Chondrocyte (in vitro differentiated cells): Measurements from ENCODE around the gene STIM2. TPM values are rescaled to one million over a fixed set of nuclear protein-coding genes. Genes with fewer than 3 reads are reported as not detected.

Experiments used
- DNase-seq: peaks from one replicate; pipeline ENCODE4 v3.0.0; 2021; ENCODE audit warnings: mixed read lengths, low spot score
- H3K27ac Mint-ChIP-seq: one replicate; pipeline ENCODE4 v1.8.0; 2021; ENCODE audit warnings: mild to moderate bottlenecking, moderate library complexity, mixed read lengths; ENCODE audit not compliant: unreplicated experiment
- H3K27me3 Mint-ChIP-seq: 2 replicates; pipeline ENCODE4 v1.8.0; 2021; ENCODE audit warnings: low read depth, mixed read lengths
- H3K36me3 Mint-ChIP-seq: 2 replicates; pipeline ENCODE4 v1.8.0; 2021; ENCODE audit warnings: low read depth, mixed read lengths
- H3K4me1 Mint-ChIP-seq: 2 replicates; pipeline ENCODE4 v1.8.0; 2021; ENCODE audit warnings: low read depth, mild to moderate bottlenecking, mixed read lengths
- H3K4me3 Mint-ChIP-seq: one replicate; pipeline ENCODE4 v1.8.0; 2021; ENCODE audit warnings: mild to moderate bottlenecking, moderate library complexity, mixed read lengths; ENCODE audit not compliant: unreplicated experiment
- H3K9me3 Mint-ChIP-seq: 2 replicates; pipeline ENCODE4 v1.8.0; 2021; ENCODE audit warnings: low read depth, mixed read lengths
- total RNA-seq: library from RNA; stranded (reverse); gene quantifications from 3 replicates; pipeline ENCODE4 v1.2.1, GENCODE V29; 2021
- TF ChIP-seq, protein P1 (sequence below): fragments of 200-600 bp; sonication (generic); IDR thresholded peaks from 2 replicates; pipeline ENCODE4 v1.5.0; 2021; ENCODE audit warnings: antibody characterized with exemption, mild to moderate bottlenecking, moderate library complexity

The STIM2 gene
- total RNA-seq, 1 donor from 2014 or later, result 13.5 TPM

DNA sequence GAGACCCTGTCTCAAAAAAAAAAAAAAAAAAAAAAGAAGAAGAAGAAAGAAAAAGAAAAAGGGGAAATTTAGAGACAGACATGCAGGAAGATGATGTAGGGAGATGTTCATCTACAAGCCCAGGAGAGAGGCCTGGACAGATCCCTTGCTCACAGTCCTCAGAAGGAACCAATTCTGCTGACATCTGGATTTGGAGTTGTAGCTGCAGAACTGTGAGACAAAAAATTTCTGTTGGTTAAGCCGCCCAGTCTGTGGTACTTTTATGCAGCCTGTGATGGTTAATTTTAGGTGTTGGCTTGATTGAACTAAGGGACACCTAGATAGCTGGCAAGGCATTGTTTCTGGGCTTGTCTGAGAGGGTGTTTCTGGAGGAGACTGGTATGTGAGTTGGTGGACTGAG lies 10.1 kb upstream of the STIM2 start:
- H3K9me3 Mint-ChIP-seq, result no peaks in the 10 kb centered on the region
- no peaks in the 10 kb centered on the region for H3K36me3 Mint-ChIP-seq
- H3K27ac Mint-ChIP-seq, result no peak overlapping the region
- H3K4me1 Mint-ChIP-seq, result no peaks in the 10 kb centered on the region
- H3K4me3 Mint-ChIP-seq, result no peak overlapping the region
- no peaks in the 10 kb centered on the region for H3K27me3 Mint-ChIP-seq
- no peak for DNase-seq
- TF ChIP-seq, protein P1, sequence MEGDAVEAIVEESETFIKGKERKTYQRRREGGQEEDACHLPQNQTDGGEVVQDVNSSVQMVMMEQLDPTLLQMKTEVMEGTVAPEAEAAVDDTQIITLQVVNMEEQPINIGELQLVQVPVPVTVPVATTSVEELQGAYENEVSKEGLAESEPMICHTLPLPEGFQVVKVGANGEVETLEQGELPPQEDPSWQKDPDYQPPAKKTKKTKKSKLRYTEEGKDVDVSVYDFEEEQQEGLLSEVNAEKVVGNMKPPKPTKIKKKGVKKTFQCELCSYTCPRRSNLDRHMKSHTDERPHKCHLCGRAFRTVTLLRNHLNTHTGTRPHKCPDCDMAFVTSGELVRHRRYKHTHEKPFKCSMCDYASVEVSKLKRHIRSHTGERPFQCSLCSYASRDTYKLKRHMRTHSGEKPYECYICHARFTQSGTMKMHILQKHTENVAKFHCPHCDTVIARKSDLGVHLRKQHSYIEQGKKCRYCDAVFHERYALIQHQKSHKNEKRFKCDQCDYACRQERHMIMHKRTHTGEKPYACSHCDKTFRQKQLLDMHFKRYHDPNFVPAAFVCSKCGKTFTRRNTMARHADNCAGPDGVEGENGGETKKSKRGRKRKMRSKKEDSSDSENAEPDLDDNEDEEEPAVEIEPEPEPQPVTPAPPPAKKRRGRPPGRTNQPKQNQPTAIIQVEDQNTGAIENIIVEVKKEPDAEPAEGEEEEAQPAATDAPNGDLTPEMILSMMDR, result no peak

DNA sequence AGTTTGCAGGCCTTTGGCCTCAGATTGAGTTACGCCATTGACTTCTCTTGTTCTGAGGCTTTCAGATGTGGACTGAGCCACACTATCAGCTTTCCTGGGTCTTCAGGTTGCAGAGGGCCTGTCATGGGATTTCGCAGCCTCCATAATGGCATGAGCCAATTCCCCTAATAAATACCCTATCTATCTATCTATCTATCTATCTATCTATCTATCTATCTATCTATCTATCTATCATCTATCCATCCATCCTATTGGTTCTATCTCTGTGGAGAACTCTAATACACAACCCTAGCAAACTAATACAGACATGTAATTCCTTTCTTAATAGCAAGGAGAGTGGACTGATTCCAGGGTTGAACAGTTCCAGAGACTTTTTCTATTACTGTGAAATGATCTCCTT lies 9.5 kb upstream of the STIM2 start:
- H3K4me3 Mint-ChIP-seq, result no peak overlapping the region
- H3K4me1 Mint-ChIP-seq, result no peaks in the 10 kb centered on the region
- H3K27me3 Mint-ChIP-seq, result no peaks in the 10 kb centered on the region
- DNase-seq, result no peak
- no peaks in the 10 kb centered on the region for H3K36me3 Mint-ChIP-seq
- H3K27ac Mint-ChIP-seq, result no peak overlapping the region
- TF ChIP-seq, protein P1, result no peak
- H3K9me3 Mint-ChIP-seq, result no peaks in the 10 kb centered on the region

DNA sequence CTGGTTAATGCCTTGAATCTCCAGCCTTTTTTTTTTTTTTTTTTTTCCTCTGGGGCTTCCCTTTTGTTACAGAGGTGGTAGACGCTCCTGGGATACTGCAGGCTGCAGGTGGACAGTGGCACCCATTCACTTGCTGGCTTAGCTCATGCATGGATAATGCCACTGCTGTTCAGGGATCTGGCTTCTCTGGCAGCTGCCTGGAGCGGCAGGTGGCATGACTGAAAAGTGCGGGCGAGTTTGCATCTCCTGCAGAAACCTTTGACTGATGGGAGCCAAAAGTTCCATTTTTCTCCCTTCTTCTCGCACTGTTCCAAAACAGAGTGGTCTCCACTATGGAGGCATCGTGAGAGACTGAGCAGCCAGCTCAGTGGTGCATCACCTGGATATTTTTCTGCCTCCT lies 5.9 kb upstream of the STIM2 start:
- Mint-ChIP-seq H3K4me1 (peaks cover 23% of the 10 kb centered on the region), H3K9me3 (no peaks in the 10 kb centered on the region)
- TF ChIP-seq, protein P1, result no peak

DNA sequence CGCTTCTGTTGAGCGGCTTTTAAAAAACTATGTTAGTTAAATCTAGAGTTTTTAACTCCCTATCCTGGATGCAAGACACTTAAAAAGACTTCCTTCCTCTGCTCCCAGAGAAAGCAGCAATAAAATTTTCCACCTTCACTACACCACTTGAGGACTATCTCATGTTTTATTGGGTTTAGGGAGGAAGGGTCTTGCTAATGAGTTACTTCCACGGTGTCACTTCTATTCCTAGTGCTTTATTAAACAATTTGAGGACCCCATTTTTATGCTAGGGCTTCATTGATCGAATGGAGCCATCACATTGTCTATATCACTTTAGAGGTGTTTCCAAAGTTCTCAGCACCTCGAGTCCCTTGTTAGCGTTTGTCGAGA lies 3.7 kb upstream of the STIM2 start:
- DNase-seq, result no peak
- H3K27ac Mint-ChIP-seq, result peak overlapping the region; percentile 65
- TF ChIP-seq, protein P1, result no peak
- H3K9me3 Mint-ChIP-seq, result no peaks in the 10 kb centered on the region
- H3K4me1 Mint-ChIP-seq, result peaks cover 30% of the 10 kb centered on the region
- no peaks in the 10 kb centered on the region for H3K27me3 Mint-ChIP-seq
- peak overlapping the region; percentile 67 for H3K4me3 Mint-ChIP-seq
- no peaks in the 10 kb centered on the region for H3K36me3 Mint-ChIP-seq

More for the DNA sequence above, 5.9 kb upstream of the STIM2 start:
- no peak for DNase-seq
- Mint-ChIP-seq H3K4me3 (no peak overlapping the region), H3K36me3 (no peaks in the 10 kb centered on the region), H3K27ac (no peak overlapping the region), H3K27me3 (no peaks in the 10 kb centered on the region)

DNA sequence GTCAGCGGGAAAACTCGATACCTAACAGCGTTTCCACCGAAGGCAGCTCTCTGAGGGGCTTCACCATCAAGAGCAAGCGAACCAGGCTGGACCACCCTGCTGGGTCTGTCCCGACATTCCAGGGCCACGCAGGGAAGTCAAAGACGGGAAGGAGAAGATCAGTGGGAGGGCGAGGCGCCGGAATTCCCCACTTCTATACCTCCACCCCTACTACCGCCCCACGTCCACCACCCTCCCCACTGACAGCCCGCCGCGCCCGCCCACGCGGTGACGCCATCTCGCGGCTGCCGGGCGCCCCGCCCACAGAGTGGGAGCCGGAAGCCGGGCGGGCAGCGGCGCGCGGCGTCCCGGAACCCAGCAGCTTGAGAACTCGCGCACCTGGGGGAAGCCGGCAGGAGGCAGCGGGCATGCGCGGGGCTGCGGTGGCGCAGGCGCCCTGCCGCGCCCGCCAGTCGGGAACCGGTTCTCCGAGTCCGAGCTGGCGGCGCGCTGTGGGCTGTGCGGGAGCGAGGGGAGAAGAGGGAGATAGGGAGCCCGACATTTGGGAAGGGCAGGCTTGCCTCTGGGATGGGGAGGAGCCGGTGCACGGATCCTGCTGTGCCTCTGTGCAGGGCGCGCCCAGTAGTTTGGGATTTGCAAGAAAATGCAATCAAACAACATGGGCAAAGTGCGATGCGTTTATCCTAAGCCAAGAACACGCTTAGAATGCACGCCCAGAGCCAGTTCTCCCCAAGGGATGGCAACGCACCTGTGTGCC lies 3.2 kb upstream of the STIM2 start:
- Mint-ChIP-seq H3K4me1 (peaks cover 36% of the 10 kb centered on the region), H3K9me3 (no peaks in the 10 kb centered on the region), H3K27me3 (no peaks in the 10 kb centered on the region), H3K4me3 (peak overlapping the region; percentile 67), H3K36me3 (no peaks in the 10 kb centered on the region), H3K27ac (peak overlapping the region; percentile 65)
- TF ChIP-seq, protein P1, result peak; percentile 32
- peak; percentile 92 for DNase-seq
